IMR-90 (cell line): Measurements from ENCODE around the gene ITPRIP. TPM values are rescaled to one million over a fixed set of nuclear protein-coding genes. Genes with fewer than 3 reads are reported as not detected.

Experiments used
- ATAC-seq: fragments of 200-7000 bp; cut with Tn5 transposase; 2 replicates; pipeline ENCODE4 v1.9.1; 2020; ENCODE audit warnings: low read depth, mild to moderate bottlenecking, moderate library complexity
- BruUV-seq: library from RNA; stranded (reverse); fragments of 400-500 nt; replicated peaks from 2 replicates; lab custom pipeline; 2021; lab: Mats Ljungman, UMichigan
- CTCF ChIA-PET: fragments of 300-600 bp; formaldehyde crosslinking; extraction: SDS; loops from one replicate; lab custom pipeline; 2021; ENCODE audit warnings: antibody characterized with exemption; lab: Yijun Ruan, JAX
- POLR2A ChIA-PET: fragments of 300-600 bp; sonication (Branson Sonifier 250); formaldehyde crosslinking; loops from one replicate; lab custom pipeline; 2022; ENCODE audit warnings: antibody characterized with exemption; ENCODE audit not compliant: unreplicated experiment; lab: Charles Lee
- DNase-seq: peaks from one replicate; pipeline ENCODE4 v3.0.0; 2013
- H2AFZ ChIP-seq: replicated peaks from 2 replicates; pipeline ENCODE3; 2013; ENCODE audit warnings: low read length, mild to moderate bottlenecking; ENCODE audit not compliant: poor library complexity
- H2AK5ac ChIP-seq: 2 replicates; pipeline ENCODE4 v1.6.1; 2013; ENCODE audit warnings: low read depth, low read length, inconsistent platforms
- H2AK9ac ChIP-seq: replicated peaks from 2 replicates; pipeline ENCODE3; 2013; ENCODE audit warnings: mild to moderate bottlenecking, low read depth, low read length, moderate library complexity; ENCODE audit not compliant: poor library complexity
- H2BK120ac ChIP-seq: 2 replicates; pipeline ENCODE4 v1.6.1; 2013; ENCODE audit warnings: low read depth, low read length, inconsistent platforms
- H2BK15ac ChIP-seq: 3 replicates; pipeline ENCODE4 v1.6.1; 2013; ENCODE audit warnings: low read depth, low read length, inconsistent platforms
- H2BK20ac ChIP-seq: 2 replicates; pipeline ENCODE4 v1.6.1; 2013; ENCODE audit warnings: low read depth, mild to moderate bottlenecking, inconsistent platforms, low read length, moderate library complexity
- H2BK5ac ChIP-seq: 2 replicates; pipeline ENCODE4 v1.6.1; 2013; ENCODE audit warnings: mild to moderate bottlenecking, low read depth, low read length, inconsistent platforms; ENCODE audit not compliant: poor library complexity, severe bottlenecking
- H3K14ac ChIP-seq: replicated peaks from 2 replicates; pipeline ENCODE4 v1.6.1; 2013; ENCODE audit warnings: low read depth, low read length, inconsistent platforms
- H3K18ac ChIP-seq: 2 replicates; pipeline ENCODE4 v1.6.1; 2013; ENCODE audit warnings: low read depth, low read length, control low read depth
- H3K23ac ChIP-seq: 2 replicates; pipeline ENCODE4 v1.6.1; 2013; ENCODE audit warnings: low read depth, low read length, inconsistent platforms
- H3K27ac ChIP-seq: 2 replicates; pipeline ENCODE4 v1.5.1; 2013; ENCODE audit warnings: mild to moderate bottlenecking, control low read depth, low read length; ENCODE audit not compliant: insufficient read depth
- H3K27me3 ChIP-seq: 2 replicates; pipeline ENCODE4 v1.6.1; 2013; ENCODE audit warnings: low read length; ENCODE audit not compliant: control insufficient read depth, insufficient read depth
- H3K36me3 ChIP-seq: 2 replicates; pipeline ENCODE4 v1.6.1; 2013; ENCODE audit warnings: low read length, mixed read lengths; ENCODE audit not compliant: control insufficient read depth, insufficient read depth
- H3K4ac ChIP-seq: 2 replicates; pipeline ENCODE4 v1.6.1; 2013; ENCODE audit warnings: low read depth, low read length, inconsistent platforms
- H3K4me1 ChIP-seq: 2 replicates; pipeline ENCODE4 v1.6.1; 2013; ENCODE audit warnings: low read length, mixed read lengths; ENCODE audit not compliant: control insufficient read depth, insufficient read depth
- H3K4me2 ChIP-seq: 2 replicates; pipeline ENCODE4 v1.6.1; 2013; ENCODE audit warnings: low read depth, mild to moderate bottlenecking, control low read depth, low read length, moderate library complexity
- H3K4me3 ChIP-seq: 2 replicates; pipeline ENCODE4 v1.5.1; 2013; ENCODE audit warnings: low read depth, mild to moderate bottlenecking, control low read depth, low read length, moderate library complexity; ENCODE audit not compliant: insufficient read depth
- H3K56ac ChIP-seq: 2 replicates; pipeline ENCODE4 v1.6.1; 2013; ENCODE audit warnings: low read length, inconsistent platforms; ENCODE audit not compliant: insufficient read depth; ENCODE audit errors: extremely low read depth
- H3K79me1 ChIP-seq, 2 experiments: 2 replicates each; pipeline ENCODE4 v1.6.1; 2013; ENCODE audit warnings: low read length in 2 of 2, inconsistent platforms in 1 of 2, low read depth in 1 of 2
- H3K9ac ChIP-seq: 2 replicates; pipeline ENCODE4 v1.6.1; 2013; ENCODE audit warnings: low read depth, low read length, control low read depth
- H3K9me1 ChIP-seq: 2 replicates; pipeline ENCODE4 v1.6.1; 2013; ENCODE audit warnings: low read length, inconsistent platforms; ENCODE audit not compliant: insufficient read depth
- H3K9me3 ChIP-seq: 2 replicates; pipeline ENCODE4 v1.6.1; 2013; ENCODE audit warnings: low read length; ENCODE audit not compliant: control insufficient read depth, insufficient read depth
- H4K20me1 ChIP-seq: 2 replicates; pipeline ENCODE4 v1.6.1; 2013; ENCODE audit warnings: low read length, inconsistent platforms; ENCODE audit not compliant: insufficient read depth
- H4K5ac ChIP-seq: 2 replicates; pipeline ENCODE4 v1.6.1; 2013; ENCODE audit warnings: mild to moderate bottlenecking, low read depth, low read length, control low read depth
- H4K8ac ChIP-seq, 2 experiments: 2 replicates each; pipeline ENCODE4 v1.6.1; 2013; ENCODE audit warnings: low read depth in 2 of 2, low read length in 2 of 2, control low read depth in 1 of 2, inconsistent platforms in 1 of 2
- H4K91ac ChIP-seq: 2 replicates; pipeline ENCODE4 v1.6.1; 2013; ENCODE audit warnings: low read depth, low read length, inconsistent platforms; ENCODE audit not compliant: insufficient read depth
- CHD1 ChIP-seq: IDR thresholded peaks from 2 replicates; pipeline ENCODE4 v1.6.1; 2012; ENCODE audit warnings: low read depth, low read length, improper control_type of control experiment
- RAD21 ChIP-seq: IDR thresholded peaks from 2 replicates; pipeline ENCODE4 v1.6.1; 2012; ENCODE audit warnings: low read length, improper control_type of control experiment
- WGBS, 2 experiments: methylation state at CpG; one replicate each; pipeline versions ENCODE4 v1.1.5 to v1.1.7; 2013; ENCODE audit warnings: missing lambda C conversion rate in 2 of 2; ENCODE audit not compliant: insufficient read length in 1 of 2; ENCODE audit errors: extremely low coverage in 2 of 2; 5-methylcytosine and 5-hydroxymethylcytosine counted together
- dilution Hi-C: fragments of 300-500 bp; cut with HindIII; formaldehyde crosslinking; loops from one replicate; pipeline ENCODE4 v1.14.3; 2018; ENCODE audit warnings: low sequenced_read_pairs; ENCODE audit not compliant: unreplicated experiment
- in situ Hi-C: fragments of 300-500 bp; cut with MboI; formaldehyde crosslinking; loops from 3 replicates; pipeline ENCODE4 v1.14.3; 2019; ENCODE audit warnings: low sequenced_read_pairs, inconsistent platforms, mixed read lengths
- intact Hi-C: fragments of 100-400 bp; cut with micrococcal nuclease; formaldehyde crosslinking; loops from 2 replicates; pipeline ENCODE4 v1.10.0; 2022
- polyA plus RNA-seq, 3 experiments: library from polyadenylated mRNA; depleted of rRNA; stranded (reverse); fragments of >200 nt; gene quantifications; 2 replicates each; pipeline ENCODE4 v1.2.3, GENCODE V29; 2012; ENCODE audit warnings: low replicate concordance in 1 of 3
- total RNA-seq: library from RNA; depleted of rRNA; stranded (reverse); fragments of >200 nt; gene quantifications from 2 replicates; pipeline ENCODE4 v1.2.3, GENCODE V29; 2012

The ITPRIP gene
- total and polyA plus RNA-seq, 2 of the 4 experiments (the other 2 are of a cell fraction): 7.5 to 31.9 TPM

DNA sequence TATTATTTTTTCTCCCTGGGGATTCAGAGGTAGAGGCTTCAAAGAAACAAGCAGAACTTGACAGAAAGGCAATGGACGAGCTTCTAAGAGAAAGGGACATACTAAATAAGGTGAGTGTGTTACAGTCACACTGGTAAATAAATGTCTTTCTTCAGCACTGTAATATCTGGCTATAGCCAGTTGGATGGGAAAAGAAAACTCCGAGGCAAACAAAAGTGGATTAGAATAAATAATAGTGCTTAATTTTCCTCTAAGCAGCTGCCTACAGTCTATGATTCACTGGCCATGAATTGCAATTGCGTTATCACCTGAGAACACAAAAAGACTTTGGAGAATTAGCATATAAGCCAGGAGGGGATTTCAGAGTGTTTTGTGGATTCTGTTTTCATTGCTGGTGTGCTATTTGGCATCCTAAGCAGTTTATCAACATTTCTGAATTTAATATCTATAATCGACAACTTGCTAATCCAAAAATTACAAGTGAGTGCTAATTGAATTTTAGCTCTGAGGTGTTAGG lies 38.6 kb upstream of the ITPRIP start:
- no peaks in the 10 kb centered on the region for H3K27me3 ChIP-seq
- H3K4ac ChIP-seq: no peak overlapping the region
- H3K56ac ChIP-seq: no peak overlapping the region
- no peak overlapping the region for H2BK20ac ChIP-seq
- no peak overlapping the region for H4K8ac ChIP-seq
- POLR2A ChIA-PET: interaction anchor here (0.6 kb wide), 1 partner anchor 21 kb away, joined by 3 read pairs; no protein-coding TSS in a partner anchor
- H4K20me1 ChIP-seq: no peaks in the 10 kb centered on the region
- intact Hi-C loops: no loop called here
- H4K91ac ChIP-seq: no peak overlapping the region
- TF ChIP-seq RAD21 (no peak), CHD1 (no peak)
- no peak for ATAC-seq
- no peak for DNase-seq
- H3K4me2 ChIP-seq: no peak overlapping the region
- H4K5ac ChIP-seq: no peak overlapping the region
- no peak overlapping the region for H3K27ac ChIP-seq
- no peaks in the 10 kb centered on the region for H3K4me1 ChIP-seq
- no peaks in the 10 kb centered on the region for H3K79me1 ChIP-seq
- 60% methylated on average over 1 of the region's 4 CpGs; no CpG with 5 or more reads in 1 of the 2 experiments for WGBS, 2 experiments
- in situ Hi-C loops: no loop called here
- BruUV-seq: no TSS peak
- no peak overlapping the region for H2AK9ac ChIP-seq
- no peak overlapping the region for H3K18ac ChIP-seq
- no peak overlapping the region for H2AK5ac ChIP-seq
- H2BK5ac ChIP-seq: no peak overlapping the region
- no peak overlapping the region for H3K4me3 ChIP-seq
- H2BK120ac ChIP-seq: no peak overlapping the region
- no peaks in the 10 kb centered on the region for H3K9me1 ChIP-seq
- H3K14ac ChIP-seq: no peak overlapping the region
- no peak overlapping the region for H3K9ac ChIP-seq
- no peak overlapping the region for H2BK15ac ChIP-seq
- H2AFZ ChIP-seq: no peak overlapping the region
- CTCF ChIA-PET: no interaction called here
- H3K23ac ChIP-seq: no peak overlapping the region
- dilution Hi-C loops: no loop called here
- H3K36me3 ChIP-seq: no peaks in the 10 kb centered on the region
- H3K9me3 ChIP-seq: no peaks in the 10 kb centered on the region
